Suppressor macrophage treated with lipopolysaccharide for 1 hour (primary cell): ENCODE measurements around the gene MAGEB6.
"Not testable (repeated sequence)": the region's sequence is repeated elsewhere in the genome, so short reads cannot be mapped to it uniquely, and the experiment has no call there.

Experiments used
- DNase-seq, 3 donors: peaks; one replicate each; pipeline ENCODE4 v3.0.0-alpha.2; 2020 to 2022

The MAGEB6 gene

GRCh38 chrX:26192204-26192603 is at the start of gene MAGEB6:
Gene MAGEB6 (plus strand): TSS chrX:26192440. CDS start chrX:26193847, 1,407 bp downstream.
- DNase-seq, result no peak

- no peak for DNase-seq
These were observed 46.2 kb upstream of the MAGEB6 start for GRCh38 chrX:26146024-26146423.

- no peak for DNase-seq
These were observed 31.9 kb upstream of the MAGEB6 start, which contains the start of gene MAGEB6B for GRCh38 chrX:26160301-26160700. Gene MAGEB6B (plus strand): TSS chrX:26160601. CDS start chrX:26160601, 0 bp downstream.

- no peak for DNase-seq
These were observed 11.3 kb downstream of the MAGEB6 start for GRCh38 chrX:26203561-26203960.

- not testable (repeated sequence) for DNase-seq
These were observed 12.5 kb downstream of the MAGEB6 start for GRCh38 chrX:26204717-26205116.

GRCh38 chrX:26208012-26208411 is 15.8 kb downstream of the MAGEB6 start:
- no peak for DNase-seq

- DNase-seq, result no peak
These were observed 23.6 kb downstream of the MAGEB6 start, which contains the start of gene MAGEB5 for GRCh38 chrX:26215869-26216268. Gene MAGEB5 (plus strand): TSS chrX:26216169. CDS start chrX:26217302, 1,133 bp downstream.

GRCh38 chrX:26219351-26219750 is 27.1 kb downstream of the MAGEB6 start:
- DNase-seq, result no peak

- DNase-seq, result no peak
These were observed 41.9 kb downstream of the MAGEB6 start for GRCh38 chrX:26234177-26234576.
